ENCODE data around the gene SAMD3.

The SAMD3 gene

GRCh38 chr6:130138116-130138908 lies 84.4 kb downstream of the SAMD3 start:
- FAIRE-seq, result no peak
- no peak for TF ChIP-seq CTCF (IDR thresholded peaks at IDR 0.05; ENCODE audit: insufficient read depth, missing control alignments)

GRCh38 chr6:130136798-130137197 lies 86.0 kb downstream of the SAMD3 start:
- no peak for TF ChIP-seq CTCF (IDR thresholded peaks at IDR 0.05; ENCODE audit: insufficient read depth, missing control alignments)
- DNase-seq (ENCODE audit: insufficient read length, low spot score), result no peak
- no peak for FAIRE-seq

More at GRCh38 chr6:130138116-130138908, 84.4 kb downstream of the SAMD3 start:
- no peak for DNase-seq (ENCODE audit: insufficient read length, low spot score)

GRCh38 chr6:130134582-130134981 lies 88.2 kb downstream of the SAMD3 start:
- FAIRE-seq (no peak), DNase-seq (ENCODE audit: insufficient read length, low spot score) (no peak)
- TF ChIP-seq CTCF (IDR thresholded peaks at IDR 0.05; ENCODE audit: insufficient read depth, missing control alignments), result peak; percentile 36

GRCh38 chr6:130132286-130132701 lies 90.5 kb downstream of the SAMD3 start:
- TF ChIP-seq CTCF (IDR thresholded peaks at IDR 0.05; ENCODE audit: insufficient read depth, missing control alignments), result no peak
- DNase-seq (ENCODE audit: insufficient read length, low spot score) (no peak), FAIRE-seq (no peak)

GRCh38 chr6:130129762-130130246 lies 92.9 kb downstream of the SAMD3 start:
- TF ChIP-seq CTCF (IDR thresholded peaks at IDR 0.05; ENCODE audit: insufficient read depth, missing control alignments), result no peak
- no peak for FAIRE-seq
- DNase-seq (ENCODE audit: insufficient read length, low spot score), result no peak

GRCh38 chr6:130128326-130128725 lies 94.4 kb downstream of the SAMD3 start:
- FAIRE-seq (no peak), DNase-seq (ENCODE audit: insufficient read length, low spot score) (no peak)
- no peak for TF ChIP-seq CTCF (IDR thresholded peaks at IDR 0.05; ENCODE audit: insufficient read depth, missing control alignments)

- TF ChIP-seq CTCF (IDR thresholded peaks at IDR 0.05; ENCODE audit: insufficient read depth, missing control alignments), result no peak
- DNase-seq (ENCODE audit: insufficient read length, low spot score) (no peak), FAIRE-seq (no peak)
Measured at GRCh38 chr6:130127195-130127594, 95.6 kb downstream of the SAMD3 start.

Measured in D721Med (cell line).